Keratinocyte (primary cell): ENCODE data around the gene HSPB2. TPM values are rescaled to one million over a fixed set of nuclear protein-coding genes. Genes with fewer than 3 reads are reported as not detected.
"Not testable (repeated sequence)": the region's sequence is repeated elsewhere in the genome, so short reads cannot be mapped to it uniquely, and the experiment has no call there.

Experiments used
- DNase-seq: peaks from one replicate; pipeline ENCODE4 v3.0.0-alpha.2; 2011; ENCODE audit warnings: low read depth, missing footprints, low spot score
- FAIRE-seq: peaks from 2 replicates; lab custom pipeline; 2011; peaks lifted over from hg19 to GRCh38; lab: Jason Lieb, UNC
- H2AFZ ChIP-seq: 2 replicates; pipeline ENCODE4 v1.6.0; 2012; ENCODE audit warnings: low read length, control low read depth, inconsistent platforms; ENCODE audit not compliant: control insufficient read depth
- H3K27ac ChIP-seq: 2 replicates; pipeline ENCODE4 v1.5.1; 2011; ENCODE audit warnings: low read length; ENCODE audit not compliant: control insufficient read depth, insufficient read depth
- H3K27me3 ChIP-seq: 3 replicates; pipeline ENCODE4 v1.6.0; 2011; ENCODE audit warnings: low read length; ENCODE audit not compliant: control insufficient read depth, insufficient read depth; ENCODE audit errors: extremely low read depth
- H3K36me3 ChIP-seq, 2 experiments: 2 replicates in 1 of 2; 3 replicates in 1 of 2; pipeline ENCODE4 v1.5.1; 2011; ENCODE audit warnings: low read length in 2 of 2, mild to moderate bottlenecking in 1 of 2; ENCODE audit not compliant: control insufficient read depth in 2 of 2, insufficient read depth in 2 of 2; ENCODE audit errors: extremely low read depth in 1 of 2
- H3K4me1 ChIP-seq: 3 replicates; pipeline ENCODE4 v1.5.1; 2011; ENCODE audit warnings: low read length; ENCODE audit not compliant: control insufficient read depth, insufficient read depth; ENCODE audit errors: extremely low read depth
- H3K4me2 ChIP-seq: 3 replicates; pipeline ENCODE4 v1.6.0; 2011; ENCODE audit warnings: low read depth, low read length; ENCODE audit not compliant: control insufficient read depth, insufficient read depth; ENCODE audit errors: extremely low read depth
- H3K4me3 ChIP-seq, 3 experiments: fragments of 200-600 bp in 1 of 3; sonication (generic) in 1 of 3; 2 replicates in 2 of 3; 3 replicates in 1 of 3; pipeline ENCODE4 v1.5.1; 2011 to 2016; ENCODE audit warnings: low read length in 3 of 3, mild to moderate bottlenecking in 3 of 3, control low read depth in 2 of 3, inconsistent platforms in 1 of 3, low read depth in 1 of 3, mixed read lengths in 1 of 3, mixed run types in 1 of 3, moderate library complexity in 1 of 3; ENCODE audit not compliant: control insufficient read depth in 2 of 3, insufficient read depth in 2 of 3; ENCODE audit errors: extremely low read depth in 1 of 3
- H3K79me2 ChIP-seq: 2 replicates; pipeline ENCODE4 v1.6.0; 2012; ENCODE audit warnings: low read length; ENCODE audit not compliant: control insufficient read depth, insufficient read depth
- H3K9ac ChIP-seq: 3 replicates; pipeline ENCODE4 v1.6.0; 2011; ENCODE audit warnings: low read length; ENCODE audit not compliant: control insufficient read depth, insufficient read depth; ENCODE audit errors: extremely low read depth
- H3K9me1 ChIP-seq: 3 replicates; pipeline ENCODE4 v1.6.0; 2011; ENCODE audit warnings: low read length; ENCODE audit not compliant: control insufficient read depth, insufficient read depth; ENCODE audit errors: extremely low read depth
- H3K9me3 ChIP-seq: 2 replicates; pipeline ENCODE4 v1.5.1; 2012; ENCODE audit warnings: low read depth, low read length; ENCODE audit not compliant: control insufficient read depth
- H4K20me1 ChIP-seq: 3 replicates; pipeline ENCODE4 v1.6.0; 2011; ENCODE audit warnings: low read length; ENCODE audit not compliant: control insufficient read depth, insufficient read depth; ENCODE audit errors: extremely low read depth
- EZH2 ChIP-seq: IDR thresholded peaks from one replicate; pipeline ENCODE4 v1.6.1; 2012; ENCODE audit warnings: inconsistent platforms, mild to moderate bottlenecking, low read length, moderate library complexity
- dilution Hi-C: fragments of 300-500 bp; cut with MboI; formaldehyde crosslinking; loops from one replicate; pipeline ENCODE4 v1.7.0; 2020; ENCODE audit warnings: low sequenced_read_pairs; ENCODE audit not compliant: extremely low pct_ligation_motif_present
- polyA plus RNA-seq, 5 experiments: library from polyadenylated mRNA; depleted of rRNA in 3 of 5; stranded (reverse) in 3 of 5; stranded (forward) in 1 of 5; unstranded in 1 of 5; fragments of >200 nt; gene quantifications; 1 replicate in 1 of 5; 2 replicates in 3 of 5; 3 replicates in 1 of 5; pipeline versions ENCODE4 v1.2.1 to v1.2.3, GENCODE V29; 2011 to 2012; ENCODE audit warnings: missing spikeins in 2 of 5, low read depth in 1 of 5, low replicate concordance in 1 of 5
- TF ChIP-seq, protein P1 (sequence below), 3 experiments: IDR thresholded peaks in 1 of 3; conservative IDR thresholded peaks in 1 of 3; optimal IDR thresholded peaks in 1 of 3; 2 replicates in 2 of 3; 3 replicates in 1 of 3; pipeline versions ENCODE3 to v1.5.1; 2011; ENCODE audit warnings: low read length in 3 of 3, mild to moderate bottlenecking in 3 of 3, moderate library complexity in 2 of 3, control low read depth in 1 of 3, inconsistent platforms in 1 of 3; ENCODE audit not compliant: insufficient read depth in 2 of 3; ENCODE audit errors: extremely low read depth in 1 of 3

The HSPB2 gene
- polyA plus RNA-seq, 1 donor (not counting 4 experiments of a cell fraction or from before 2014, with no cell fraction given) = 0.22 TPM

DNA sequence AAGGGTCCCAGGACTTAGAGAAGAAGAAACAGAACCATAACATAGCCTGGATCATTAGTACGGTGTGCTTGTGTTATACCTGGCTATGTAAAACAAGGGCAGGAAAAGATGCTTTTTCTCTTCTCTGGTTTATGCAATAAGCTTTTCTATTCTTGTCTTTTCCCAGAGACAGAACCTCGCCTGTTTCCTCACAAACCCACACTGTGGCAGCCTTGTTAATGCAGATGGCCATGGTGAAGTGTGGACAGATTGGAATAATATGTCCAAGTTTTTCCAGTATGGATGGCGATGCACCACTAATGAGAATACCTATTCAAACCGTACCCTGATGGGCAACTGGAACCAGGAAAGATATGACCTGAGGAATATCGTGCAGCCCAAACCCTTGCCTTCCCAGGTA lies 30.3 kb upstream of the HSPB2 start:
- no peaks in the 10 kb centered on the region for H3K79me2 ChIP-seq
- H3K9ac ChIP-seq = no peak overlapping the region
- H3K4me1 ChIP-seq = peaks cover 8% of the 10 kb centered on the region
- no peak overlapping the region for H3K4me2 ChIP-seq
- no peaks in the 10 kb centered on the region for H3K9me3 ChIP-seq
- H3K36me3 ChIP-seq = no peaks in the 10 kb centered on the region
- H3K4me3 ChIP-seq = no peak overlapping the region
- FAIRE-seq (no peak), DNase-seq (no peak)
- no peak overlapping the region for H2AFZ ChIP-seq
- dilution Hi-C loops = no loop called here
- no peak overlapping the region for H3K27ac ChIP-seq
- no peaks in the 10 kb centered on the region for H3K27me3 ChIP-seq
- H3K9me1 ChIP-seq = no peaks in the 10 kb centered on the region
- TF ChIP-seq, protein P1, sequence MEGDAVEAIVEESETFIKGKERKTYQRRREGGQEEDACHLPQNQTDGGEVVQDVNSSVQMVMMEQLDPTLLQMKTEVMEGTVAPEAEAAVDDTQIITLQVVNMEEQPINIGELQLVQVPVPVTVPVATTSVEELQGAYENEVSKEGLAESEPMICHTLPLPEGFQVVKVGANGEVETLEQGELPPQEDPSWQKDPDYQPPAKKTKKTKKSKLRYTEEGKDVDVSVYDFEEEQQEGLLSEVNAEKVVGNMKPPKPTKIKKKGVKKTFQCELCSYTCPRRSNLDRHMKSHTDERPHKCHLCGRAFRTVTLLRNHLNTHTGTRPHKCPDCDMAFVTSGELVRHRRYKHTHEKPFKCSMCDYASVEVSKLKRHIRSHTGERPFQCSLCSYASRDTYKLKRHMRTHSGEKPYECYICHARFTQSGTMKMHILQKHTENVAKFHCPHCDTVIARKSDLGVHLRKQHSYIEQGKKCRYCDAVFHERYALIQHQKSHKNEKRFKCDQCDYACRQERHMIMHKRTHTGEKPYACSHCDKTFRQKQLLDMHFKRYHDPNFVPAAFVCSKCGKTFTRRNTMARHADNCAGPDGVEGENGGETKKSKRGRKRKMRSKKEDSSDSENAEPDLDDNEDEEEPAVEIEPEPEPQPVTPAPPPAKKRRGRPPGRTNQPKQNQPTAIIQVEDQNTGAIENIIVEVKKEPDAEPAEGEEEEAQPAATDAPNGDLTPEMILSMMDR (optimal IDR thresholded peaks at IDR 0.05 in 1 of 3, IDR thresholded peaks at IDR 0.05 in 1 of 3, conservative IDR thresholded peaks at IDR 0.05 in 1 of 3; ENCODE audit: extremely low read depth in 1 of 3, insufficient read depth in 2 of 3, low read length in 3 of 3) = no peak
- no peak for TF ChIP-seq EZH2
- no peaks in the 10 kb centered on the region for H4K20me1 ChIP-seq

DNA sequence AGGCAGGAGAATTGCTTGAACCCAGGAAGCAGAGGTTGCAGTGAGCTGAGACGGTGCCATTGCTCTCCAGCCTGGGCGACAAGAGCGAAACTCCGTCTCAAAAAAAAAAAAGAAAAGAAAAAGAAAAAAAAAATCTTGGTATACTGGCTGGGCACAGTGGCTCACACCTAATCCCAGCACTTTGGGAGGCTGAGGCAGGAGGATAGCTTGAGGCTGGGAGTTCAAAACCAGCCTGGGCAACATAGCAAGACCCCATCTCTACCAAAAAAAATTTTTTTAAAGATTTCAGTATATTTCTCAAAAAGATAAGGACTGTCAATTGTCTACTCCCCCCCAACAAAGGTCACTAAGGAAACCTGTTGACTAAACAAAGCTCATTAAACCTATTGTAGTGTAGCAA lies 27.5 kb upstream of the HSPB2 start:
- H3K9me3 ChIP-seq, H3K79me2 ChIP-seq, H3K4me2 ChIP-seq, H3K36me3 ChIP-seq, H3K27ac ChIP-seq, FAIRE-seq, H2AFZ ChIP-seq, H3K4me3 ChIP-seq, H3K27me3 ChIP-seq, H4K20me1 ChIP-seq, H3K4me1 ChIP-seq, DNase-seq, dilution Hi-C loops, H3K9ac ChIP-seq, H3K9me1 ChIP-seq: not testable (repeated sequence)

DNA sequence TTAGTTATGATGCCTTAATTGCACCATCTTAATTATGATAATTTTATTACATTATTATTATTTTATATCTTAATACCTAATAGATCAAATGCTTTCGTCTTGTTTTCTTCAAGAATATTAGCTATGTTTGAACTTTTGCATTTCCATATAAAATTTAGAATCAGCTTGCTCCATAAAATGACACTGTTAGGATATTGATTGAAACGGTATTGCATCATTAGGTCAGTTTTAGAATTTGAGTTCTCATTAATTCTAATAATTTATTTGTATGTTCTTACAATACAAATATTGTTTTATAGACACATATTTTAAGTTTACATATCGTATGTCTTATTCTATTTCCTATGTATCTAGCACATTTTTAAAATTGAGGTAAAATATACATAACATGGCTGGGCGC lies 26.5 kb upstream of the HSPB2 start:
- H3K9ac ChIP-seq = no peak overlapping the region
- no peak overlapping the region for H3K27ac ChIP-seq
- H2AFZ ChIP-seq = no peak overlapping the region
- no peaks in the 10 kb centered on the region for H4K20me1 ChIP-seq
- TF ChIP-seq, protein P1 (optimal IDR thresholded peaks at IDR 0.05 in 1 of 3, IDR thresholded peaks at IDR 0.05 in 1 of 3, conservative IDR thresholded peaks at IDR 0.05 in 1 of 3; ENCODE audit: extremely low read depth in 1 of 3, insufficient read depth in 2 of 3, low read length in 3 of 3) = no peak
- TF ChIP-seq EZH2 = no peak
- H3K9me3 ChIP-seq = no peaks in the 10 kb centered on the region
- no peak for FAIRE-seq
- dilution Hi-C loops = no loop called here
- H3K79me2 ChIP-seq = no peaks in the 10 kb centered on the region
- no peaks in the 10 kb centered on the region for H3K4me1 ChIP-seq
- H3K4me2 ChIP-seq = no peak overlapping the region
- no peaks in the 10 kb centered on the region for H3K9me1 ChIP-seq
- DNase-seq = no peak
- H3K36me3 ChIP-seq = no peaks in the 10 kb centered on the region
- no peaks in the 10 kb centered on the region for H3K27me3 ChIP-seq
- H3K4me3 ChIP-seq = no peak overlapping the region
